GM19239 (cell line): ENCODE data around the gene TEDDM1.
"Not testable (repeated sequence)": the region's sequence is repeated elsewhere in the genome, so short reads cannot be mapped to it uniquely, and the experiment has no call there.

ENCODE experiments used
- DNase-seq: peaks from one replicate; pipeline ENCODE4 v3.0.0; 2011; ENCODE audit warnings: low spot score; ENCODE audit not compliant: insufficient read length
- FAIRE-seq: peaks from 2 replicates; lab custom pipeline; 2011; peaks lifted over from hg19 to GRCh38; lab: Jason Lieb, UNC

The TEDDM1 gene

GRCh38 chr1:182383934-182384333 lies 16.5 kb downstream of the TEDDM1 start:
- FAIRE-seq: no peak
- no peak for DNase-seq

GRCh38 chr1:182383037-182383661 lies 17.3 kb downstream of the TEDDM1 start:
- no peak for FAIRE-seq
- no peak for DNase-seq

- DNase-seq (no peak), FAIRE-seq (no peak)
Measured at GRCh38 chr1:182381962-182382819, 18.3 kb downstream of the TEDDM1 start.

- FAIRE-seq: no peak
- no peak for DNase-seq
Measured at GRCh38 chr1:182380199-182380598, 20.3 kb downstream of the TEDDM1 start.

- not testable (repeated sequence) for FAIRE-seq, DNase-seq
Measured at GRCh38 chr1:182379781-182380180, 20.7 kb downstream of the TEDDM1 start.

- DNase-seq: no peak
- FAIRE-seq: no peak
Measured at GRCh38 chr1:182376936-182377574, 23.4 kb downstream of the TEDDM1 start.

- DNase-seq: no peak
- no peak for FAIRE-seq
Measured at GRCh38 chr1:182374101-182374834, 26.2 kb downstream of the TEDDM1 start.

GRCh38 chr1:182370532-182370931 lies 29.9 kb downstream of the TEDDM1 start:
- DNase-seq (no peak), FAIRE-seq (no peak)

- no peak for DNase-seq
Measured at GRCh38 chr1:182368903-182369302, 31.6 kb downstream of the TEDDM1 start.

GRCh38 chr1:182368358-182368757 lies 32.1 kb downstream of the TEDDM1 start:
- DNase-seq (no peak), FAIRE-seq (no peak)

More at GRCh38 chr1:182368903-182369302, 31.6 kb downstream of the TEDDM1 start:
- FAIRE-seq: peak; percentile 4

- FAIRE-seq: no peak
Measured at GRCh38 chr1:182367926-182368325, 32.5 kb downstream of the TEDDM1 start.

GRCh38 chr1:182366596-182366995 lies 33.9 kb downstream of the TEDDM1 start:
- FAIRE-seq: no peak
- no peak for DNase-seq

More at GRCh38 chr1:182367926-182368325, 32.5 kb downstream of the TEDDM1 start:
- DNase-seq: no peak

GRCh38 chr1:182359645-182360044 lies 40.8 kb downstream of the TEDDM1 start:
- FAIRE-seq: no peak
- no peak for DNase-seq

GRCh38 chr1:182357913-182358312 lies 42.6 kb downstream of the TEDDM1 start:
- FAIRE-seq (no peak), DNase-seq (no peak)

- no peak for FAIRE-seq
- no peak for DNase-seq
Measured at GRCh38 chr1:182357171-182357570, 43.3 kb downstream of the TEDDM1 start.

GRCh38 chr1:182355723-182356098 lies 44.8 kb downstream of the TEDDM1 start:
- no peak for FAIRE-seq
- DNase-seq: no peak

GRCh38 chr1:182351790-182352364 lies 48.6 kb downstream of the TEDDM1 start:
- DNase-seq (no peak), FAIRE-seq (no peak)

GRCh38 chr1:182350839-182351238 lies 49.6 kb downstream of the TEDDM1 start:
- DNase-seq (no peak), FAIRE-seq (no peak)

- DNase-seq (no peak), FAIRE-seq (no peak)
Measured at GRCh38 chr1:182348961-182349747, 51.3 kb downstream of the TEDDM1 start.
